SW480 (cell line): ENCODE data around the gene TRPV3.
"Not testable (repeated sequence)": the region's sequence is repeated elsewhere in the genome, so short reads cannot be mapped to it uniquely, and the experiment has no call there.

Source experiments
- DNase-seq: peaks from one replicate; pipeline ENCODE4 v3.0.0-alpha.2; 2016; ENCODE audit warnings: low spot score

Gene TRPV3

DNA sequence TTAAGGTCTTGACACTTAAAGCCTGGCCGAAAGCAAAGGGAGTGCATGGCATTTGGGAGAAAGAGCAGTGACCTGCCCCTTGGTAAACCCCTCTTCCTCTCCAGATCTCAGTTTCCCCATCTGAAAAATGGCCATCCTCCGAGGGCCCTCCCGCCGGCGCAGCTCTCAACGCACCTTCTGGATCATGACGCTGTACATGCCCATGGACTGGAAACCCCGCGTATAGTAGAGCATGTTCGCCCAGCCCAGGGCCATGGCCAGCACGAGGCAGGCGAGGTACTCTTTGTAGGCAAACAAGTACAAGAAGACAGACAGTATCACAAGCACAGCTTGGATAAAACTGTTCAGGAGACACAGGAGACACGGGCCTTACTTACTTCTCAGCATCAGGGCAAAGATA is 33.6 kb downstream of the TRPV3 start:
- no peak for DNase-seq

DNA sequence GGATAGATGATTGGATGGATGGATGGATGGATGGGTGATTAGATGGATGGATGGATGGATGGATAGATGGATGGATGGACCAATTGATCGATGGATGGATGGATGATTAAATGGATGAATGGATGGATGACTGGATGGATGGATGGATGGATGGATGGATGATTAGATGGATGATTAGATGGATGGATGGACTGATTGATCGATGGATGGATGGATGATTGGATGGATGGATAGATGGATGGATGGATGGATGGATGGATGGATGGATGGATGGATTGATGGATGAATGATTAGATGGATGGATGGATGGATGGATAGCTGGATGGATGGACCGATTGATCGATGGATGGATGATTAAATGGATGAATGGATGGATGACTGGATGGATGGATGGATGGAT is 38.1 kb downstream of the TRPV3 start:
- not testable (repeated sequence) for DNase-seq

DNA sequence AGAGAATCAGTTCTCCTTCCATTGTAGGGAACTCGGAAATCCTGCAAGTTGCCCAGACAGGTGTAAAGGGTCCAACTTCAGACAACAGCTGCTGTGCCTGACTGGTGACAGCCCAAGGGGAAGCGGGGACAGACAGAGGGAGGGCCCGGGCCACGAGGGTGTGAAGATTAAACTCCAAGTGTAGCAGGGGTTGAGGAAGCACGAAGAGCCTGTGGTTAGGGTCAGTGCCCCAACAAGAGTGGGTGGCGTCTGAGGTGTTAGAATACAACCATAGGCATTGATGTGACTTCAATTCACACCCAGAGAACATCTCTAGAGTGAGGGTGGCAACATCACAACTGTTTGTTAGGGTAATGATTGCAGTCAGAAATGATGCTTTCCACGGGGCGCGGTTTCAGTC is 42.7 kb downstream of the TRPV3 start:
- no peak for DNase-seq

- not testable (repeated sequence) for DNase-seq
Measured at GRCh38 chr17:3514167-3514566, 43.4 kb downstream of the TRPV3 start.

DNA sequence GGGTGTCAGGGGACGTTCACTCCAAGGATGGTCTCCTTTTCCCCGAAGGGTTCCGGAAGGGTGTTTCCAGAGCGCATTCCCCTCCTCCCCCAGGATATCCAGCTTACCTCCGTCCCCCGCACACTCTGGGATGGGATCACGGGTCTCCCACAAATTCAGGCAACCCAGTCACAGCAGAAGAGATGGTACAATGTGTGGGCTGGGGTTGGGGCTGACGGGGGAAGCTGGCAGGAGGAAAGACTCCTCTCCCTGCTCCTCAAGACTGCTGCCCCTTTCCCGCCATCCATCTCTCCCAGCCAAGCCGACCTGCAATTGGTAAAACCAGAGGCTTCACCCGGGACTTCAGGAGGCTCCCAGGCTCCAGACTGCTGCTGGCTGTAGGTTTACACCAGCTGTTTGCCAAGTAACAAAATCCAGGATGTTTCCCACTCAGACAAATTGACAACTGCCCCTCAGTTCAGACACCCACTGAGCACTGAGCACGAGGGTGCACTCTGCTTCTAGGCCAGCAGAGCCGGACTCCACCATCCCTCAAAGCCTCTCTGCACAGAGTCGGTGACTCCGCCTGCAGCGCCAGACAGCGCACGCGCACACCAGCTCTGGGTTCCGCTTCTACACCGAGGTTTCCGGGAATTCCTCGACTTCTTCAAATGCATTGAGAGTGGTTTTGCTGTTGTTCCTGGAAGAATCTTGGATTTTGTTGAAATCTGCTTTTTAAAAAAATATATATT is 44.1 kb downstream of the TRPV3 start:
- DNase-seq: no peak

DNA sequence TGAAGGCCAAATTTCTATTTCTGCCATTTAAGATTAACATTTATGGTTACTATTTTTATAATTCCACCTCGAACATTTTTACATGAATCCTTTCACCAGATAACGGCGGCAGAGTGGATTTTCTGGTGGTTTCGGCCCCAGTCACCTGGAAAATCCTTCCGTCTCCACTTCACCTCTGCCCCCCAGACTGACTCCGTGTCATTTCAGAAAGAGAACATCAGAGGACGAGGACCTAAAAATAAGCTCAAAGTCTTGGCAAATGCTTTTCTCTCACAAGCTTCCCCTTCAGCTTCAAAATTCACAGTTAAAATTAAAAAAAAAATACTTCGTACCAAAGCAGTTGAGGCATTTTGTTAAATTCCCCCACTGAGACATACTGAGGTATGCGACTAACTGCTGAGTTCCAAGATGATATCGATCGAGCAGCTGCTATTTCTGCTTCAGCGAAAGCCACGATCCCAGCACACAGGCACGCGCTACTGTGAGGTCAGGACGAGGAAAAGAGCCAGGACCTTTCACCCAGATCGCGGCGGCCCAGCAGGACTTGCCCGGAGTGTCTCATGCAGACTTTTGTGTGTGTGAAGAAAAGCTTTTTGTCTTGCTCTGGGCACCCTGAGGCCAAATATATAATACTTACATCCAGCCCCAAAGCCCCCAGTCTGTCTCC is 45.0 kb downstream of the TRPV3 start:
- DNase-seq: no peak

DNA sequence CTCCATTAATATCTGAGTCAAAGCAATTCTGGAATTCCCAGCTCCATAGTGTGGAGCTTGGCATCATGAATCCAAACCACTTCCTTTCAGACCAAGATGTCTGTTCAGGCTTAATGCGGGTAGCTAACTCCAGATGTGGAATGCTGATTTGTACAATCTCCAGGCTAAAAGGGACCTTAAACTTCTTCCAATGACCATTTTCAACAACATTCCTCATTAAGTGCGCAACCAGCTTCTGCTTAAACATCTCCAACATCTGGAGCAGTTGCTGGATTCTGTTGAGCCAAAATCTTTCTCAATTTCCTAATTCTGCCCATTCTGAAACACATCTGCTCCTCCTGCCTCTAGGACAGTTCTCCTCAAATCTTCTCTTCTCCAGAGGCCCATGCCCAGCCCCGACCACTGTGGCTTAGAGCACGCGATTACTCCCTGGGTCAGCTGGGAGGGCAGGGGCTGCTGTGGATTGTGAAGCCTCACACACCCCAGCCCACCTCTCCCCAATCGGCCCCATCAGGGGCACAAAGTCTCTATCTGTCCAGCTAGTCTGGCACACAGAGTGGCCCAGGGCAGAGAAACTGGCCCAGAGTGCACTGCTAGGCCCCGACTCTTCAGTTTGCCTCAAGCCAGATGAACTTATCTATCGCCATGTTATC is 45.6 kb downstream of the TRPV3 start:
- no peak for DNase-seq

GRCh38 chr17:3510090-3510489 is 47.5 kb downstream of the TRPV3 start:
- DNase-seq: no peak

- no peak for DNase-seq
Measured at GRCh38 chr17:3507869-3508268, 49.7 kb downstream of the TRPV3 start.

DNA sequence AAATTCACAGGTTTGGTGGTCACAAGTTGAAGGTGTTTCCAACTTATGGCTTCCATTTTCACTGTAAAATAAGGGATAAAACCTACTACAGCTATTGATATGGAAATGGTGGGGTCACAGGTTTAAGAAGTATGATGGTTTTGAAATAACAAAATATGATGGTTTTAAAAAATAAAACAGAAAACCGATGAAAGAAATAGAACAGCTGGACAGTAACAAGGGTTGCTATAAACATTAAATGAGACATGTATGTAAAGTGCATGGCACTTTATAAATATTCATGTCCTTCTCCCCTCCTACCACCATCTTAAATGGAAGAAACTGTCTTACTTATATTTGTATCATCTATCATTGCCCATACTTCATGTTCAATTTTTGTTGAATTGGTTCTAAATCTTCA is 50.5 kb downstream of the TRPV3 start:
- DNase-seq: no peak

GRCh38 chr17:3506054-3506453 is 51.6 kb downstream of the TRPV3 start:
- no peak for DNase-seq

- no peak for DNase-seq
Measured at GRCh38 chr17:3505008-3505407, 52.6 kb downstream of the TRPV3 start.

DNA sequence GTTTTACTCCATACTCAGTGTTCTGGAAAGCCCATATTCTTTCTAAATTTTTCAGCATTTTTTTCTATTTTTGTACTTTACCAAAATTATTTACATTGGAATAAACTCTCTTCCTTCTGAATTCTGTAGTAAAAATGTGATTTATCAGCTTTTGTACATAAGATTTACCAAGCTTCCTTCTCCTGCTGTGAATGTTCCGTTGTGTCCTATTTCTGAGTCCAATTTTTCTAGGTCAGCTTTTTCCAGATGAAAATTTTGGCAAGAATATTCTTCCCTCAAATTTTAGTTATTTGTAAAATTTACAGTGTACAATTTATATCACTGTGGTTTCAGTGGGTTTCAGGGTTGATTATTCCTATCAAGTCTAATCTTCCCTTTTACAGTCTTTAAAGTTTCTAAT is 54.3 kb downstream of the TRPV3 start:
- DNase-seq: no peak

GRCh38 chr17:3502466-3502865 is 55.1 kb downstream of the TRPV3 start:
- DNase-seq: no peak

GRCh38 chr17:3501344-3501743 is 56.3 kb downstream of the TRPV3 start:
- no peak for DNase-seq

DNA sequence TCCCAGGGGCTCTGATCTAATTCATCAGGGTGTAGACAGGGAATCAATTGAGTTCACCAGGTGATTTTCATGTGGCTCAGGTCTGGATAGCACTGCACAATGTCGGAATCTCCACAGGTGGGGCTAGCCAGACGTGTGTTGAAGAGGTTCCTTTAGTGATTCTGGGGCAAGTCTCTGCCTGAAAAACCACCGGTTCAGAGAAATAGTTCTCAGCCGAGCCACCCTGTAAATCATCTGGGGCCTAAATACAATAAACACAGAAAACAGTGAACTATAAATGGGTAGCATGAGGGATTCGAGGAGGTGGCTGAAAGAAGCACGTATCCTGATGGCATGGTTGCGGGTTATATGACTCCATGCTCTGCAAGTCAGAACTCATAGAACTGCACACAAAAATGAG is 60.5 kb downstream of the TRPV3 start:
- DNase-seq: no peak

DNA sequence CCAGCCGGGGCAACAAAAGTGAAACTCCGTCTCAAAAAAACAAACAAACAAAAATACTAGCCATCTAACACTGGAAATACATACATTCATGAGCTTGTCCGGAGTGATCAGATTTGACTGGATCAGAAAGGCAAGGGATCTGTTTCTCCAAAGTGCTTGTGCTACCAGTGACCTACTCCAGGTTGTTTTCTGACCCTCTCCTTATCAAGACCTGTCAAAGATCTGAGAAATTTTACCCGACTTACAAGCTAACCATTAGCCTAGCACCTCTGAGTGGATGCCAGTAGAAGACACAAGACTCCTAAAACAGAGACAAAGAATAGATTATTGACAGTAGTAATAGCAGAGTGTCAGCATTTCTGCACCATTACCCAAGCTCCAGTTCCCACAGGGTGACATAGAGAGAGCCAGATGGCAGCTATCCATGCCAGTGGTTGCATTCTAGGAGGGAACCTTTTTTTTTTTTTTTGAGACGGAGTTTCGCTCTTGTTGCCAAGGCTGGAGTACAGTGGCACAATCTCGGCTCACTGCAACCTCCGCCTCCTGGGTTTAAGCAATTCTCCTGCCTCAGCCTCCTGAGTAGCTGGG is 72.0 kb downstream of the TRPV3 start:
- DNase-seq: no peak

GRCh38 chr17:3482852-3483251 is 74.8 kb downstream of the TRPV3 start:
- DNase-seq: no peak

- DNase-seq: no peak
Measured at GRCh38 chr17:3479988-3480387, 77.6 kb downstream of the TRPV3 start.

GRCh38 chr17:3475812-3476610 is 81.6 kb downstream of the TRPV3 start, which contains the start of gene ASPA:
Gene ASPA (plus strand): TSS chr17:3475997. CDS start chr17:3476160, 163 bp downstream.
- DNase-seq: no peak

- no peak for DNase-seq
Measured at GRCh38 chr17:3475251-3475685, 82.3 kb downstream of the TRPV3 start.

GRCh38 chr17:3474212-3474611 is 83.4 kb downstream of the TRPV3 start:
- DNase-seq: peak; percentile 18
